Measurements from ENCODE around the gene FOXP1. TPM values are rescaled to one million over a fixed set of nuclear protein-coding genes. Genes with fewer than 3 reads are reported as not detected.

FOXP1 gene
- total and polyA plus RNA-seq, 2 of the 13 experiments (the other 11 are each of a cell fraction or from before 2014, with no cell fraction given) = 40.4 to 59.0 TPM

DNA sequence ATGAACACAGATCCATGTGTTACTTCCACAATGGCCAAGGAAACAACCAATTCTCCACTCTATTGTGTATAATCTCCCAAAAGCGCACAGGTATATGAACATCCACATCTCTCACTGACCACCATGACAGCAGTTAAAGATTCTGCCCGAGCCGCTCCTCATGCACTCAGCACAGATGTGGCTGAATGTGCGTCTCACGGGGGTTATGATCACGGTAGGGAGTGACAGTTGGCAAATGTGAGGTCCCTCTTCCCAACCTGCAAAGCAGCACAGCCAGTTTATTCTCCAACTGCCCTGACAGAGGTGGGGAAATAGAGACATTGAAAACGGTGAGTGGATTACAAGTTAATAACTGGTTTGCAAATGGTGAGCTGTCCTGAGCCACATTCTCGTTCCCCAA lies 17.6 kb downstream of the FOXP1 start (continued):
- TF ChIP-seq, protein P1, sequence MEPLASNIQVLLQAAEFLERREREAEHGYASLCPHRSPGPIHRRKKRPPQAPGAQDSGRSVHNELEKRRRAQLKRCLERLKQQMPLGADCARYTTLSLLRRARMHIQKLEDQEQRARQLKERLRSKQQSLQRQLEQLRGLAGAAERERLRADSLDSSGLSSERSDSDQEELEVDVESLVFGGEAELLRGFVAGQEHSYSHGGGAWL (CRISPR knock-in tag; IDR thresholded peaks at IDR 0.05) = no peak
- TF ChIP-seq TOPORS (CRISPR knock-in tag; IDR thresholded peaks at IDR 0.05) (no peak), ZNF577 (CRISPR knock-in tag; IDR thresholded peaks at IDR 0.05; ENCODE audit: borderline replicate concordance, low read depth) (no peak), TBX3 (IDR thresholded peaks at IDR 0.05; ENCODE audit: borderline replicate concordance) (no peak), ZNF761 (CRISPR knock-in tag; conservative IDR thresholded peaks at IDR 0.05) (no peak)
- TF ChIP-seq, protein P2, sequence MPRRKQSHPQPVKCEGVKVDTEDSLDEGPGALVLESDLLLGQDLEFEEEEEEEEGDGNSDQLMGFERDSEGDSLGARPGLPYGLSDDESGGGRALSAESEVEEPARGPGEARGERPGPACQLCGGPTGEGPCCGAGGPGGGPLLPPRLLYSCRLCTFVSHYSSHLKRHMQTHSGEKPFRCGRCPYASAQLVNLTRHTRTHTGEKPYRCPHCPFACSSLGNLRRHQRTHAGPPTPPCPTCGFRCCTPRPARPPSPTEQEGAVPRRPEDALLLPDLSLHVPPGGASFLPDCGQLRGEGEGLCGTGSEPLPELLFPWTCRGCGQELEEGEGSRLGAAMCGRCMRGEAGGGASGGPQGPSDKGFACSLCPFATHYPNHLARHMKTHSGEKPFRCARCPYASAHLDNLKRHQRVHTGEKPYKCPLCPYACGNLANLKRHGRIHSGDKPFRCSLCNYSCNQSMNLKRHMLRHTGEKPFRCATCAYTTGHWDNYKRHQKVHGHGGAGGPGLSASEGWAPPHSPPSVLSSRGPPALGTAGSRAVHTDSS (CRISPR knock-in tag; conservative IDR thresholded peaks at IDR 0.05) = no peak

DNA sequence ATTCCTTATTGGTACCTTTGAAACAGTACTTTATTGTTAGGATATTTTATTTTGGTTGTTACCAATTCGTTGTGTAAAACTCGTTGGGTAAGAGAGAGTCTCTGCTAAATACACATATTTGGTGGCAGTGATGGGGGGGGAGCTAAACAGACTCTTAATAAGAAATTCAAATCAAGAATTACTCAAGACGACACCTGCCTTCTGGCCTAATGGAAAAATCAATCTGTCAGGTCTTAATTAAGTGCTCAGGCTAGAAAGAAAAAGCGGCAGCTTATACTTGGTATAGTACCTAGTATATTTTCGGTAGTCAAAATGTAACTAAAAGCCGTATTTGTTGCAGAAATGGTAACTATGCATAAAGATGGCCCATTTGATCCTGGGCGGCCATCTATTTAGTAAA lies 18.2 kb downstream of the FOXP1 start:
- ChIA-PET POLR2A (no interaction called here), CTCF (ENCODE audit: low intra/inter-chr PET ratio, low total read pairs) (no interaction called here)
- Histone ChIP-seq H3K36me3 (replicated peaks in 1 of 2; ENCODE audit: control insufficient read depth in 1 of 2, insufficient read depth in 2 of 2, low read length in 2 of 2) (peaks cover 4 to 31% of the 10 kb centered on the region in 2 experiments), H3K79me2 (ENCODE audit: insufficient read depth, low read length) (peaks cover 66% of the 10 kb centered on the region), H2AFZ (ENCODE audit: low read length) (no peak overlapping the region), H3K4me1 (ENCODE audit: insufficient read depth, low read length) (peaks cover 17% of the 10 kb centered on the region), H3K4me3 (replicated peaks in 1 of 3; ENCODE audit: insufficient read depth in 1 of 3, low read depth in 2 of 3, low read length in 3 of 3) (no peak overlapping the region), H3K4me2 (ENCODE audit: low read depth, low read length) (no peak overlapping the region), H3K27me3 (ENCODE audit: control insufficient read depth in 1 of 2, insufficient read depth in 2 of 2, low read length in 2 of 2) (no peaks in the 10 kb centered on the region), H3K9ac (ENCODE audit: insufficient read depth, low read depth, low read length) (no peak overlapping the region), H4K20me1 (ENCODE audit: insufficient read depth, low read length) (peaks cover 18% of the 10 kb centered on the region), H3K9me3 (ENCODE audit: low read length) (no peaks in the 10 kb centered on the region), H3K27ac (ENCODE audit: extremely low read length, insufficient read depth, low read length) (no peak overlapping the region)
- ATAC-seq (no peak), DNase-seq (ENCODE audit: low spot score) (no peak), FAIRE-seq (no peak)
- WGBS (ENCODE audit: low lambda C conversion rate) = 98% methylated on average over 7 of the region's 7 CpGs
- intact Hi-C loops (cut with micrococcal nuclease; ENCODE audit: unreplicated experiment) = no loop called here
- in situ Hi-C loops (cut with HindIII; ENCODE audit: extremely low pct_ligation_motif_present, low pct_unique_long_range_greater_than_20kb) = no loop called here
- BruUV-seq (replicated peaks) = no TSS peak
- TF ChIP-seq ZBTB3 (CRISPR knock-in tag; IDR thresholded peaks at IDR 0.05; ENCODE audit: borderline replicate concordance, low read depth) (no peak), ZFP36L2 (CRISPR knock-in tag; IDR thresholded peaks at IDR 0.05) (no peak), MXD4 (CRISPR knock-in tag; IDR thresholded peaks at IDR 0.05) (no peak), U2AF2 (IDR thresholded peaks at IDR 0.05; ENCODE audit: low read depth, low read length) (no peak), ZNF431 (CRISPR knock-in tag; IDR thresholded peaks at IDR 0.05; ENCODE audit: borderline replicate concordance, low read depth) (no peak), IKZF4 (CRISPR knock-in tag; IDR thresholded peaks at IDR 0.05; ENCODE audit: borderline replicate concordance, low read depth, not compliant biosample characterization) (no peak), MBD4 (IDR thresholded peaks at IDR 0.05; ENCODE audit: borderline replicate concordance, low read length) (no peak)
- TF ChIP-seq, protein P3, sequence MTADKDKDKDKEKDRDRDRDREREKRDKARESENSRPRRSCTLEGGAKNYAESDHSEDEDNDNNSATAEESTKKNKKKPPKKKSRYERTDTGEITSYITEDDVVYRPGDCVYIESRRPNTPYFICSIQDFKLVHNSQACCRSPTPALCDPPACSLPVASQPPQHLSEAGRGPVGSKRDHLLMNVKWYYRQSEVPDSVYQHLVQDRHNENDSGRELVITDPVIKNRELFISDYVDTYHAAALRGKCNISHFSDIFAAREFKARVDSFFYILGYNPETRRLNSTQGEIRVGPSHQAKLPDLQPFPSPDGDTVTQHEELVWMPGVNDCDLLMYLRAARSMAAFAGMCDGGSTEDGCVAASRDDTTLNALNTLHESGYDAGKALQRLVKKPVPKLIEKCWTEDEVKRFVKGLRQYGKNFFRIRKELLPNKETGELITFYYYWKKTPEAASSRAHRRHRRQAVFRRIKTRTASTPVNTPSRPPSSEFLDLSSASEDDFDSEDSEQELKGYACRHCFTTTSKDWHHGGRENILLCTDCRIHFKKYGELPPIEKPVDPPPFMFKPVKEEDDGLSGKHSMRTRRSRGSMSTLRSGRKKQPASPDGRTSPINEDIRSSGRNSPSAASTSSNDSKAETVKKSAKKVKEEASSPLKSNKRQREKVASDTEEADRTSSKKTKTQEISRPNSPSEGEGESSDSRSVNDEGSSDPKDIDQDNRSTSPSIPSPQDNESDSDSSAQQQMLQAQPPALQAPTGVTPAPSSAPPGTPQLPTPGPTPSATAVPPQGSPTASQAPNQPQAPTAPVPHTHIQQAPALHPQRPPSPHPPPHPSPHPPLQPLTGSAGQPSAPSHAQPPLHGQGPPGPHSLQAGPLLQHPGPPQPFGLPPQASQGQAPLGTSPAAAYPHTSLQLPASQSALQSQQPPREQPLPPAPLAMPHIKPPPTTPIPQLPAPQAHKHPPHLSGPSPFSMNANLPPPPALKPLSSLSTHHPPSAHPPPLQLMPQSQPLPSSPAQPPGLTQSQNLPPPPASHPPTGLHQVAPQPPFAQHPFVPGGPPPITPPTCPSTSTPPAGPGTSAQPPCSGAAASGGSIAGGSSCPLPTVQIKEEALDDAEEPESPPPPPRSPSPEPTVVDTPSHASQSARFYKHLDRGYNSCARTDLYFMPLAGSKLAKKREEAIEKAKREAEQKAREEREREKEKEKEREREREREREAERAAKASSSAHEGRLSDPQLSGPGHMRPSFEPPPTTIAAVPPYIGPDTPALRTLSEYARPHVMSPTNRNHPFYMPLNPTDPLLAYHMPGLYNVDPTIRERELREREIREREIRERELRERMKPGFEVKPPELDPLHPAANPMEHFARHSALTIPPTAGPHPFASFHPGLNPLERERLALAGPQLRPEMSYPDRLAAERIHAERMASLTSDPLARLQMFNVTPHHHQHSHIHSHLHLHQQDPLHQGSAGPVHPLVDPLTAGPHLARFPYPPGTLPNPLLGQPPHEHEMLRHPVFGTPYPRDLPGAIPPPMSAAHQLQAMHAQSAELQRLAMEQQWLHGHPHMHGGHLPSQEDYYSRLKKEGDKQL (CRISPR knock-in tag; IDR thresholded peaks at IDR 0.05; ENCODE audit: low read depth) = no peak
- TF ChIP-seq, protein P4, sequence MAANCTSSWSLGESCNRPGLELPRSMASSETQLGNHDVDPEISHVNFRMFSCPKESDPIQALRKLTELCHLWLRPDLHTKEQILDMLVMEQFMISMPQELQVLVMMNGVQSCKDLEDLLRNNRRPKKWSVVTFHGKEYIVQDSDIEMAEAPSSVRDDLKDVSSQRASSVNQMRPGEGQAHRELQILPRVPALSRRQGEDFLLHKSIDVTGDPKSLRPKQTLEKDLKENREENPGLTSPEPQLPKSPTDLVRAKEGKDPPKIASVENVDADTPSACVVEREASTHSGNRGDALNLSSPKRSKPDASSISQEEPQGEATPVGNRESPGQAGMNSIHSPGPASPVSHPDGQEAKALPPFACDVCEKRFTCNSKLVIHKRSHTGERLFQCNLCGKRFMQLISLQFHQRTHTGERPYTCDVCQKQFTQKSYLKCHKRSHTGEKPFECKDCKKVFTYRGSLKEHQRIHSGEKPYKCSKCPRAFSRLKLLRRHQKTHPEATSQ (CRISPR knock-in tag; IDR thresholded peaks at IDR 0.05; ENCODE audit: borderline replicate concordance) = no peak
